HG03565 (cell line): Measurements from ENCODE around the gene ABCA3.

Experiments used
- ATAC-seq: cut with Tn5 transposase; IDR thresholded peaks from one replicate; pipeline ENCODE4 v1.9.1; 2021; ENCODE audit warnings: mild to moderate bottlenecking, moderate library complexity; ENCODE audit not compliant: unreplicated experiment

The ABCA3 gene

DNA sequence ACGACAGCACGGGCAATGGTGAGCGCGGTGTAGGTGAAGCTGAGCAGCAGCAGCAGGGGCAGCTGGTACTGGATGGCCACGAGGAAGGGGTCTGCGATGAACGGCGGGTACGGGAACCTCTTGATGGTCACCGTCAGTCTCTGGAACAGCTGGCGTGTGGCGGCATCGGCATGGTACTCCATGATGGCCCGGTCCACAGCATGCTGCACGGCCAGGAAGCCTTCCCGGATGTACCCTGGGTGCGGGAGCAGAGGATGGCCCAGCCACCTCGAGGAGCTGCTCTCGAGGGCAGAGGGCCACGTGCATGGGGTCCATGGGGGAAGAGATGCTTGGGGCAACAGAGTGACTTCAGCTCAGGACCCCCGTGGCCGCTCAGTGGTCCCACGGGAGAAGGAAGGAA, 20.9 kb downstream of the ABCA3 start:
- no peak for ATAC-seq

DNA sequence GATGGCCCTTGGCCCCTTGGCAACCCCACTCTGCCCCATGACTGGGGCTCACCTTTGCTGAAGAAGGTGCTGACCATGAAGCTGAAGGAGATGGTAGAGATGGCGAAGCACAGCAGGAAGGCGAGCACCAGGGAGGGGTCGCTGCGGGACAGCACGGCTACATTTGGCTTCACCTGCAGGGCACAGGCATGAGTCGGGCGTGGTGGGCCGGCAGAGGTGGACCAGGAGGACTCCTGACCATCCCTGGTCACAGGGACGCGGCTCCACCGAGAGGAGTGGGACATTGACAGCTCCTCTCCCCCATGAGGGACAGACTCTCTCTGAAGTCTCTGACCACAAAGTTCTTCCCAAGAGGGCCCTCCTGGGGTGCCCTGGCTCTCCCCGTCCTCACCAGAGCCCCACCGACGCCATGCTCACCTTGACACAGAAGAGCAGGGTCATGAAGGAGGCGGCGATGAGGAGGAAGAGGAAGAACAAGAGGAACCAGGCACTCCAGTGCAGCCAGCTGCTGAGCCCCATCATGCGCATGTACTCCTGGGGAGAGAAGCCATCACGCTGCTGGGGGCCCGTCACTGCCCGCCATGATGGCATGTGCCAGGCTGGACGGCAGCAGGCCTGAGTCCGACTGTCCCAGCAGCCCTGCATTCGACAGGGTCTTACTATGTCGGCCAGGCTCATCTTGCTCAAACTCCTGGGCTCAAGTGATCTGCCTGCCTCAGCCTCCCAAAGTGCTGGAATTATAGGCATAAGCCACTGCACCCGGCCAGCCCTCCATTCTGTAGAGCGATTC, 23.1 kb downstream of the ABCA3 start:
- no peak for ATAC-seq

DNA sequence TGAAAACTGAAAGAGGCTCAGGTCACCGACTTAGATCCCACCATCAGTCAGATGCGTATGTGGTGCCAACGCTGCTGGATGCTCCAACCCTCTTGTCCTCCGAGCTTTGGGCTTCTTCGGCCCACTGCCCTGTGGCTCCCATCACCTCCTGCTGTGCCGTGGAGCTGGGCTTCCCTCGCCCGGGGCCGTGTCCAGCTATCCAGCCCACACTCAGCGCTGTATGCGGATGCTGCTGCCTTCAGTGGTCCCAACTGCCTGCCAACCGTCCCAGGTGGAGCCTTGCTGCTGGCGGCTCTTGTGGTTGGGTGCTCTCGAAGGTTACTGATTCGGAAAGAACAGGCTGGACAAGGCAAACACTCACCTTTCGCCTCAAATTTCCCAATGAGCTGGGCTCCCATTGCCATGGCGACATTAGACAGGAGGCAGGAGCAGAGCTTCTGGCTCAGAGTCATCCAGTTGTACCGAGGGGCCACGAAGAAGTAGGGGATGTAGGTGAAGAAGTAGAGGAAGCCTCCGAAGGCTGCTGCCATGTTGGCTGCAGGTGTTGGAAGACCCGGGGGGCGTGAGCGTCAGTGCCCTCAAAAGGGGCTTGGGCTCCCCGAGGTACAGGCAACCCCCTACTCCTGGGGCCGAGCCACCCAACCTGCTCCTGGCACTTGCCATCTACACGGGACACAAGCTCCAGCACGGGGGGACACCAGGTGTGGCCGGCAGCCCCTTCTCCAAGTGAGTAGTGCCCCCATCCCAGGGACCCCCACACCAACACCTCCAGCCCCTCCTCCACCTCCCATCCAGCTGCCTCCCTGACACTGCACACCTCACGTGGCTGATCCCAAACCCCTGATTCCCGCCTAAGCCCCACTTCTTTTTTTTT, 32.2 kb downstream of the ABCA3 start:
- ATAC-seq: no peak

DNA sequence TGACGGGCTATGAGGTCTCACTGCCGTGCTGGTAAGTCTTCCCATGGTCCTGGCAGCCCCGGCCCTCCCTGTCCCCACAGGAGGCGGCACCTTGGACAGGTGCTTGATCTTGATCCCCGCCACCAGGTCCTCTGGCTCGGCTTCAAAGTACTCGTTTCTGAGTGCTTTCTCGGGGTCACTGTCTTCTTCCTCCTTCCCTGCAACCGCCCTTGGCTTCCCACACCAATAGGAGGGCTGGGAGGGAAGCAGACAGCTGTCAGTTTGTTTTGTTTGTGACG, 40.7 kb downstream of the ABCA3 start:
- no peak for ATAC-seq

DNA sequence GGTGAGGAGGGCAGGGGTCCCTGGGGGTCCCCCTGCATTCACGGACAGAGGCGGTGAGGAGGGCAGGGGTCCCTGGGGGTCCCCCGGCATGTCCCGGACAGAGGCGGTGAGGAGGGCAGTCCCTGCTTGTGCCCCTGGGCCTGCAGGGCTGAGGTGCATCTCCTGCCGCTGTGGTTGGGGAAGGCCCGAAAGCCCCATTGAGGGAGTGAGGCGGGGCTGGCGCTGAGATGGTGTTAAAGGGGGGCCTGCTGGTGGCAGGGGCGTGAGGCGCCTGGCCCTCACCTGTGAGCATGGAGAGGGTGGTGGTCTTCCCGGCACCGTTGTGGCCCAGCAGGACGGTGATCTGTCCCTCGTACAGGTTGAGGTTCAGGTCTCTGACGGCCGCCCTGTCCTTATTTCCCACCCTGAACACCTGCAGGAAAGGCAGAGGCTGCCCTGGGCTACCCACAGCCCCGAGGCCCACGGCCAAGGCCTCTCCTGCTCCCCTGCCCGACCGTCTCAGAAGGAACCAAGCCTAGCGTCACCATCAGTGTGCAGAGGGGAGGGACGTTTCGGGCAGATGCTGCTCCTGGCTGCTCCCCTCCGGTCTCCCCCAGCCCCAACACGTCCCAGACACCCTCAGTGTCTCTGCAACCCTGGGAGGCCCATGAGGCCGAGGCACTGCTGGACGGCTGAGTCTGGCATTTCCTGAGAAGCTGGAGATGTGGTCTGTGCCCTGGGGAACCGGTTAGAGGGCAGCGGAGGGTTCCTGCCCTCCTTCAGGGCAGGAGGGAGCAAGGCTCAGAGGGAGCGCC, 41.2 kb downstream of the ABCA3 start:
- no peak for ATAC-seq

DNA sequence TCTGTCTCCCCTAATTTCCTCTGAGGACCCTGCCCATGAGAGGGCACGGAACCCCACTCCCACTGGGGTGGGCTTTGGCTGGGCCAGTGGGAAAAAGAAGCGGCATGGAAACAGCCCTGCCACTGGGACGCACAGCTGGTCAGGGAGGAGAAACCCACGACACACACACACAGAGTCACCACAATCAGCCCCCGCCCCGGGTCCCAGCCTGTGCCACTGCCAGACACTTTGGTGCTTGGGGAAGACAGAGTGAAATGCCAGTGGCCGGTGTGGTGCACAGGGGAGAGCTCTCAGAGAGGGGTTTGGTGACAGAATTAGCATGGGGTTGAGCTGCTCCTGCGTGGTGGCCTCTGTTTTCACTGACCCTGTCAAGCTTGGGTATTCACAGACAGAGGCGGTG, 41.9 kb downstream of the ABCA3 start:
- ATAC-seq: no peak

DNA sequence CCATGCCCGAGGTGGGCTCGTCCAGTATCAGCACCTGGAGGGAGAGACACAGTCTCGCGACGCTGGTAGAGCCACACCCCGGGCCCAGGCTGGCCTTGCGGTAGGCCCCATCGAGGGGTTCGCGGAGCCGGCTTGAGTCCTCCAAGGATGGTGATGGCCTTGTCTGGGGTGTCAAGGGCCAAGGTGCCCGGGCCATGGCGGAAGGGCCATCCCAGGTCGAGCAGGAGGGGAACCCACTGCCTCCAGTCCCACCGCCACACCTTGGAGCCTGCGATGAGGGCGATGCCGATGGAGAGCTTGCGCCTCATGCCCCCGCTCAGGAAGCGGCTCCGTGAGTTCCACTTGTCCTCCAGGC, 43.0 kb downstream of the ABCA3 start:
- ATAC-seq: no peak

DNA sequence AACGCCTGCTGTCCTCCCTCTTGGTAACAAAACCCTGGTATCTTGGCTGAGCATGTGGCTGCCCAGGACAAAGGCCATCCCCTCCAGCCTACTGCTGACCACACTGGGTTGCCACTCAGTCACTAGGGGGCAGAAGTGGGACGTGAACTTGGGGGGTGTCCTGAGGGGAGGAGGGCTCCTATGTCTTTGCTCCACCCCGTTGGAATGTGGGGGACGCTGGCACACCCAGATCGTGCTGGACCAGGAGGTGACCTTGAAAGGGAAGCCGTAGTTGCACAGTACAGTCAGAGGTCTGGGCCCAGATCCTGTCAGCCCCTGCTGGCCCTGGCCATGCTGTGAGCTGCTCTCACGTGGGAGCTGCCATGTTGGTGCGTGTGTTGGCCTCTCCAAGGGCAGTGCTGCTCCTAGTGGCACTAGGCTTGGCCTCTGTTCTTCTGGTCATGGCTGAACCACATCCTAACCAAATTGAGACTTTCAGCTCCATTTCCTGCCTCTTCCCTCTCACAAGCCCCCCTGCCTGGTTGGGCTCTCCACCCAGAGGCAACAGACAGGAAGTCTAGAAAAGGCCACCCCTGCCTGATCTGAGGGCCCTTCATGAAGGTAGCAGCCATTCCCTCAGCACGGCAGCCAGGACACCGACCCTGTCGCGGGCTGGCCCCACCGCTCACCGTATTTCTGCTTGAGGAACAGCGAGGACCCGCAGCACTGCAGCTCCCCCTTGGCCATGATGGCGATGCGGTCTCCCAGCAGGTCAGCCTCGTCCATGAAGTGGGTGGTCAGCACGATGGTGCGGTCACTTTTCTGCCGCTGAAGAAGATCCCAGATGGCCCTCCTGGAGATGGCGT, 43.6 kb downstream of the ABCA3 start:
- ATAC-seq: no peak

DNA sequence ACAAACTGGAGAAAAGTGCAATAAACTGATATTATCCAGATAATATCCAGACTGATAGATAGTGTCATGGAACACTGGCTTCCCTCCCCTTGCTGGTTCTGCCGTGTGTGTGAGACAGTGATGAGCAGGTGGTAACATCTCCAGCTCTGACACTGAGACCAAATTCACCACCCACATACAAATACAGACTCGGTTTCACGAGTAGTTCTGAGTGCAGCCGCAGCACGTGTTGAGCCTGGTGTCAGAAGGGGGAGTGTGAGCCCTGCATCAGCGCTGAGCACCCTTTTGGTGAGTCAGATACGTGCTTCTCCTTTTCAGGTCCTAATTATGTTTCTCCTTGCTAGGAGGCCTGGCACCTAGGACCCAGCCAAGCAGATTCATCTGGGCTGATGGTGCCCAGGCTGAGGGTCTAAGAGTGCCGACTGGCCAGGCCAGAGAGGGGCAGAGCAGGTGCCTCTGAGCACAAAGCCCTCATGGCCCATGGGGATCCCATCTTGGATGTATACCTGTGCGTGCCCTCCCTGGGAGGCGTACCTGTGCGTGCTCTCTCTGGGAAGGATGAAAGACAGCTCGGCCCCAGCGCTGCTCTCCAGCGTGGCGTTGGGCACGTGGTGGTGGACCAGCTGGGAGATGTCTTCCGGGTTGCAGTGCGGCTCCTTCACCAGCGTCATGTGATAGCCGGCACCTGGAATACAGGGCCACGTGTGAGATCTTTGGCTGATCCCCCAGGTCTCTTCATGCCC, 45.3 kb downstream of the ABCA3 start:
- ATAC-seq: no peak

DNA sequence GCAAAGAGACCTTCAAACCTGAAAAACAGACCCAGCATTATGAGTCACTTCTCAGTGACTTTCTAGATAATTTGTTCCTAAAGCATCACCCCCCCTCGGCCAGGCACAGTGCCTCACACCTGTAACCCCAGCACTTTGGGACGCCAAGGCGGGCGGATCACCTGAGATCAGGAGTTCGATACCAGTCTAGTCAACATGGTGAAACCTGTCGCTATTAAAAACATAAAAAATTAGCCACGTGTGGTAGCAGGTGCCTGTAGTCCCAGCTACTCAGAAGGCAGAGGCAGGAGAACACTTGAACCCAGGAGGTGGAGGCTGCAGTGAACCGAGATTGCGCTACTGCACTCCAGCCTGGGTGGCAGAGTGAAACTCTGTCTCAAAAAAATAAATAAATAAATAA, 48.3 kb downstream of the ABCA3 start:
- ATAC-seq: no peak

DNA sequence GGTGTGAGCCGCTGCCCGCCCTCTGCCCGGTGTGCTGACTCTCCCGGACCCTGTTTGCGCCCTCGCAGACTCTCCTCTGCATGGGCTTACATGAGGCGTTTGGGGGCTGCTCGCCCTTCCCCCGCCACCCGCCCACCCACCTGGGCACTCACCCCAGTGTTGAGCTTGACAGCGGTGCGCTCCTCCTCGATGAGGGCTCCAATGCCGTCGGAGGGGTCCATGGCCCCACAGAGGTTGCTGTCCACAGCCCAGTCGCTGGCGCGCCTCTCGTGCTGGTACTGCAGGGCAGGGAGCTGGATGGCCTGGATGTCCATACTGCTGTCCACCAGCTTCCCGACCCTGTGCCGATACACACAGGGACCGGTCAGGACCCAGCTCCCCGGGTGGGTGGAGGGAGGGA, 51.2 kb downstream of the ABCA3 start:
- ATAC-seq: no peak

DNA sequence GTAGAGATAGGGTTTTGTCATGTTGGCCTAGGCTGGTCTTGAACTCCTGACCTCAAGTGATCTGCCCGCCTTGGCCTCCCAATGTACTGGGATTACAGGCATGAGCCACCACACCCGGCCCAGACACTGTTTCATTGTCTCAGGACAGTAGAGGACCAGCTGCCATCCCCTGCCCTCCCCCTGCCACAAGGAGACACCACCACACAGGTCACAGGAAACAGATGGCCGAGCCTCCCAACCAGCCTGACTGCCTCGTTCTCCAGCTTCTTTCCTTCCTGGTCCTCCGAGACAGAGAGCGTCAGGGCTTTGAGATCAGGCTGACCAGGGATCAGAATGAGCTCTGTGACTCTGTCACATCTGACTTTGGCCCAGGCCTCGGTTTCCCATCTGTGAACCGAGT, 51.8 kb downstream of the ABCA3 start:
- no peak for ATAC-seq

DNA sequence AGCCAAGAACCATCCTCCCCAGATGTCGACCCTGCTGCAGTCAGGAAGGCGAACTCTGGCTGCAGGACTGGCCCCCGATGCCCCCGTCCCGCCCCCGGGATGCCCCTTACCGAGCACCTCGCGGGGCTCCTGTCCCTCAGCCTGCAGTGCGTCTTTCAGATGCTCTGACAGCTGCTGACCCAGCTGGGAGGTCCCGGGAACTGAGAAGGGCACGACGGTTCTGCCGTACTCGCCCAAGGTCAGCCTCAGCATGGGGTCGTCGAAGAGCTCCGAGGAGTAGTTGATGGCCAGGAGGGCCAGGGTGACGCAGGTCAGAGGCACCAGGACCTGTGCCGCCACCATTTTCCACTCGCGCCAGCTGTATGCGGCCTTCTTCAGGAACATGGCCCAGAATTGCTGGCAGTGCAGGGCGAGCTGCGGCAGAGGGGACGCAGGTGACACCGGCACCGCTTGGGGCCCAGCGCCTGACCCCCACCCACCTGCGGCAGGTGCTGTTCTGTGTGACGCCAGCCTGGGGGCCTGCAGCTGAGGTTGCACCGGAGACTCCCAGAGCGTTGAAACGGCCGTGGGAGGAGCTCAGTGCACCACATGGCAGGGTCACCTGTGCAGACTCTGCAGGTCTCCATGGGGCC, 52.5 kb downstream of the ABCA3 start:
- no peak for ATAC-seq

DNA sequence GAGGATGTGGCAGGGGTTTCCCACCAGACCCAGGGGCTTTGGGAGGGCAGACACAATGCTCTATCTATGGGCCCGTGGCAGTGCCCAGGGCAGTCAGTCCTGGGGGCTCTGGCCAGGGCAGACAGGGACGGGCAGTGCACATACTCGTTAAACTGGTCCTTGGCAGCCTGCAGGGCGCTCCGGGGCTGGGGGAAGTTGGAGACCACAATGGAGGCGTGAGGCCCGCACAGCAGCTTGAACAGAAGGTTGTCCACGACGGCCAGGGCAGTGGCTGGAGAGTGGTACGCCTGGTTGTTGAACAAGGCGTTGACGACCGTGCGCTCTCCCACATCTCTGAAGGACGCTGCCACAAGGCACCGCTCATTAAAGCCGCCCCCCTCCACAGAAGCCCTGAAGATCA, 54.0 kb downstream of the ABCA3 start:
- no peak for ATAC-seq

DNA sequence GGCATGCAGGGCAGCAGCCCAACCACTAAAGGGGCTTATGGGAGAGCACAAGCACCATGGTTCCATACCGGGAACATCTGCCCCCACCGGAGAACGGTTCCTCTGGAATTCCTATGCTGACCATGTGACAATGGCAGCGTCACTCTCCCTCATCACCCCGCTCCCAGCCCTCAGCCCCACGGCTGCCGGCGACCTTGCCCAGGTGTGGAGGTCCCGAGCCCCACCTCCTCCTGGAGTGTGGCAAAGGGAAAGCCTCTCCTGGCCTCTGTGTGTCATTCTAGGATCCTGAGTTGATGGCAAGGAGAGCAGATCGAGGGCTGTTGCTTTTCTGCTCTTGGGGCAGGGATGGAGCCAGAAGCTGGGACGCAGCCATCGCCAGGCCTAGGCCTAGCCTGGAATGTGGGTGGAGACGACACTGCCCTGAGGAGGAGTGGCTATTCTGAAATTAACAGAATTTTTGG, 54.8 kb downstream of the ABCA3 start:
- ATAC-seq: no peak

DNA sequence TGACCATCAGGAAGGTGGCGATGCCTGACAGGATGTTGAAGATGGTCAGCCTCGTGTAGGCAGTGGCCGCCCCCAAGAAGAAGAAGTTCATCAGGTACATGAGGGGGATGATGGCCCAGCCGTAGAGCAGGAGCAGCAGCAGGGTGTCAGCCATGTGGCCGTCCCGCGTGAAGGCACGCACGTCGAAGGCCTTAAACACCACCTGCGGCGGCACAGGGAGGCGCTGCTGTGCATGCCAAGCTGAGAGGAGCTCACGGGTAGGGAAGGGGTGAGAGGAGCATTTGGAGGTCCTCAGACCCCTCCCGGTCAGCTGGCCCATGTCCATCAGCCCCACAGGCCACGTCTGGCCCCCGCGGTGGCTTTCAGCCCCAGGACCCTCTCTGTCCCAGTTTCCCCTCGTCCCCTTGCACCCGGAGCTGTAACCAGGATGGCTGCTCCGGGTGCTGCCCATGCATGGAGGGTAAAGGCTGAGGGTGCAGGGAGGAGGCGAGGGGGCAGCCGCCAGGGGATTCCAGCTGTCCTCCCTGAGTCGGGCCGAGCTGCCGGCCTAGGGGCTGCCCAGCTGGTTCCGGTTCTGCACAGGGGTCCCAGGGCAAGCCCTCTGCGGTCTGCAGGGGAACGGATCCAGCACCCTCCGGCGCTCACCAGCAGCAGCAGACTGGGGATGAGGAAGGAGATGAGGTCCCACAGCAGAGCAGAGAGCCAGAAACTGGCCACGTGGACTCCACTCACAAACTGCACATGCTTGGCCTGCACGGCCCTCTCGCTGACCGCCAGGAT, 55.5 kb downstream of the ABCA3 start:
- ATAC-seq: no peak

DNA sequence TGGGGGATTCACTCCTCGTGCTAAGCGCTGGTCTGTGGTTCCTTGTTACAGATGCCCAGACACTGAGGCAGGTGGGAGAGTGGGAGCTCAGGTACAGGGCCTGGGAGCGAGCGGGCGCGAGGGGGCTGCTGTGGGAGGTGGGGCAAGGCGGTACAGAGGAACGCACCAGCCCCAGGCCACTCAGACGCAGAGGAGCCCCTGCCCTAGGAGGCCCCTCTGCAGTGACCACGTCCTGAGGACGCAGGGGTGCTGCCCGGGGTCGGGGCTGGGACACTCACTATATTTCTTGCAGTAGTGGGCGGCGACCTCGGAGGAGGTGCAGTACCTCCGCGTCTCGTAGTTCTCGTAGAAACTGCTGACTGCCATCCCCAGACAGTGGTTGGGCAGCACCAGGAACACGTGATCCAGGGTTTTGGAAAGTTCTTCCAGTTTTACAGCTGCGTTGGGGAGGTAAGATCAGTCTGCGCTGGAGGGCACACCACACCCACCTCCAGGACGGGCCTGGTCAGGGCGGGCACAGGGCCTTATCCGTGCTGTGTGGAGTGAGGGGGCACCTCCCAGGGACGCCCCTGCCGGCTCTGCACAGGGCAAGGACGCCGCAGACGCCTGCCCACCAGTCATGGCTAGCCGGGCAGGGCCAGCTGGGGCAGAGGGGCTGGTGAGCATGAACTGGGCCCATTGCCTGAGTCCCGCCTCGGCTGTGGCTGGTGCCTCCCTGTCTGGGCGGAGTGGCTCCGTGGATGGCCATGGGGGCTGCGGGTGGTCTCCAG, 56.3 kb downstream of the ABCA3 start:
- no peak for ATAC-seq
